ENCODE data around the gene C12orf56.
"Not testable (repeated sequence)": the region's sequence is repeated elsewhere in the genome, so short reads cannot be mapped to it uniquely, and the experiment has no call there.

Gene C12orf56

DNA sequence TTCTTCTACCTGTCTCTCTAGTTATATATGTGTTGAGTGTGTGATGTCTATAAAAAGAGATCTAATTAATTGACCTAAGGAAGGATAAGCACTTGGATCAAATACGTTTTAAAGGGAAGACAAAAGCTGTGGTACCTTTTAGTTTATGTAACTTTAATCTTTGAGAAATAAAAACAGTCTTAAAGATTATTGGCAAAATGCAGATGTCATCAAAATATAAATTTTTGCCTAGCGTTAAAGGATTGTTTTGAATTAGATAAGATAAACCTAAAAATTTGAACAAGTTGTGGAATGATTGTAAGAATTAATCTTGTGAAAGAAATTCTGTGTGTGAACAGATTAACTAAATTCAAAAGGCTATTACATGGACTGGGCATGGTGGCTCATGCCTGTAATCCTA is 42.9 kb downstream of the C12orf56 start:
- no peak for DNase-seq (ENCODE audit: extremely low read depth, low read depth)
- TF ChIP-seq CTCF (IDR thresholded peaks at IDR 0.05; ENCODE audit: low read depth, low read length), result no peak

DNA sequence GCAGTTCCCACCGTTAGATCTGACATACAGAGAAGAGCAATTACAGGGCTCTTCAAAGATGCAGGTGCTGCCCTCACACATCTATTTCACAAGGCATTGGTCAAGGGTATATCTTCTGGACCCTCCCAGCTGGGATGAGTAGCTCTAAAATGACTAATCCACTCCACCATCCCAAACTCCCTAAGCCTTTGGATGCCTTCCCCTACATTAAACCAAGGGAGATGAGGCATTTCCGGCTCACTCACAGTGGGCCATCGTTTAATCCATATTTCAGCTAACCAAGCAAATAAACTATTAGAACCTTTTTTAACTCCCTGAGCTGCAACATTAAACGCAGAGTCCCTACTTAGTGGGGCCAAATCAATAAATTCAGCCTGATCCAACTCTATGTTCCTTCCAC is 45.9 kb downstream of the C12orf56 start:
- not testable (repeated sequence) for DNase-seq (ENCODE audit: extremely low read depth, low read depth)

DNA sequence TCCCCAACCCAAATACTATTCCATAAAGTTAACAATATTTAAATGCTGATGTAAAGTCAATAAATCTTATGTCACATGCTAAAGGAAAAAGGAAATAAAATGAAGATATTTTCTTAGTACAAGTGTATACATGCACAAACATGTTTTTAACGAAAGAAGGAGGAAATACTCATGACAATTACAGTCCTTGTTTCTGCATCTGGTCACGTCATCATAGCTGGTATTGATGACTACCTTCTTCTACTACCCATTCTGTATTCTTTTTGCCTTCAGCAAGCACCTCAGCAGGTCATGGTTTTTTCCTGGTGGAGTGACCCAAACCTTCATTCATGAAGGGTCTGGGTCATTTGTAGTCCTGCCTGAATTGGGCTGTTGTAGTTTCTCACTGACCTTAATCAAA is 50.0 kb downstream of the C12orf56 start:
- not testable (repeated sequence) for DNase-seq (ENCODE audit: extremely low read depth, low read depth)

DNA sequence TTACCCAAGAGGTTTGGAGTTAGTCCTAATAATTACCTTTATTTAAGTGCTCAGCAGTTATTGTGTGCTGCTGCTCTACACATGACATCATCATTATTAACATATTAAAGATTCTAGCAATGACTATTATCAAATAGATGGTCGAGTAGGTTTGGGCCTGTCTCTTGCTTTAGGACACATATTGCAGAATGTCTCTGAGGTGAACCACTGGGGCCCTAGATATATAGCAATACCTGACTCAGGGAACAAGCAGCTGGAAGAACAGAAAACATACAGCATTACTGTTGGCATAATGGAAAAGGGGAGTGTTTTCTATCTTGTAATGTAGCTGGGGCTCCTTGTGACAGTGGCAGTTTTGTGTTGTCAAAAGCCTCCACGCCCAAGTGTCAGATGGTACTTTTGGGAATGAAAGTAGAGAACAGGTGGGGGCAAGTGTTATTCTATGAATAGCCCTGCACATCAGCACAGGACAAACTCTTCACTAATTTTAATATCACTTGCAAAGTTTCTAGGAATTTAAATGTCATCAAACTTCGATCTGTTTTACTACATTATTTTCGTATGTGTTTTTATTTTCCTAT is 54.6 kb downstream of the C12orf56 start:
- TF ChIP-seq CTCF (IDR thresholded peaks at IDR 0.05; ENCODE audit: low read depth, low read length), result no peak
- no peak for DNase-seq (ENCODE audit: extremely low read depth, low read depth)

GRCh38 chr12:64332938-64333337 is 57.6 kb downstream of the C12orf56 start:
- DNase-seq (ENCODE audit: extremely low read depth, low read depth), result no peak
- TF ChIP-seq CTCF (IDR thresholded peaks at IDR 0.05; ENCODE audit: low read depth, low read length), result no peak

DNA sequence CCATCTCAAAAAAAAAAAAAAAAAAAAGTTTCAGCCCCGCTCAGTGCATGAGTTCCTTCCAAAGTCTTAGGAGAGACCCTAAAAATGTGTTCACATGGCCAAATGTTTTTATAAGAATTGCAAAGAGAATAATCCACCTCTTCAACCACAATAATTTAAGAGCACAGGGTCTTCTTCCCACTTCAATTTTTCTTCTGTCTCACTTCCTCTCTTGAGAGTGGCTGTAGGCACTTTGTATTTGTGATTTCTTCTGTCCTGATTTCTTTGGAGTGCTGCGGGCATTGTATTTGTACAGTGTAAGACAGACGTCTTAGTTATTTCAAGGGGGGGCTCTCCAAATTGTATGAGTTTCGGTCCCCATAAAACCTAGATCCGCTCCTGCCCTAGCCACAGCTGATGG is 58.3 kb downstream of the C12orf56 start:
- TF ChIP-seq CTCF (IDR thresholded peaks at IDR 0.05; ENCODE audit: low read depth, low read length), result no peak
- no peak for DNase-seq (ENCODE audit: extremely low read depth, low read depth)

GRCh38 chr12:64329031-64329710 is 61.4 kb downstream of the C12orf56 start:
- DNase-seq (ENCODE audit: extremely low read depth, low read depth), result not testable (repeated sequence)

- DNase-seq (ENCODE audit: extremely low read depth, low read depth), result no peak
- TF ChIP-seq CTCF (IDR thresholded peaks at IDR 0.05; ENCODE audit: low read depth, low read length), result no peak
Measured at GRCh38 chr12:64325055-64325454, 65.5 kb downstream of the C12orf56 start.

- TF ChIP-seq CTCF (IDR thresholded peaks at IDR 0.05; ENCODE audit: low read depth, low read length), result no peak
Measured at GRCh38 chr12:64323476-64324225, 66.9 kb downstream of the C12orf56 start.

More at GRCh38 chr12:64323476-64324225, 66.9 kb downstream of the C12orf56 start:
- DNase-seq (ENCODE audit: extremely low read depth, low read depth), result no peak
